WTC11 (cell line): Measurements from ENCODE around the gene BABAM2. TPM values are rescaled to one million over a fixed set of nuclear protein-coding genes. Genes with fewer than 3 reads are reported as not detected.

ENCODE experiments used
- ATAC-seq: fragments of 200-7000 bp; cut with Tn5 transposase; 2 replicates; pipeline ENCODE4 v1.10.0; 2021; ENCODE audit warnings: mild to moderate bottlenecking, moderate library complexity
- CTCF ChIA-PET: fragments of 300-600 bp; sonication (Branson Sonifier 250); formaldehyde crosslinking; loops from one replicate; lab custom pipeline; 2021; ENCODE audit warnings: antibody characterized with exemption; lab: Charles Lee
- POLR2A ChIA-PET: fragments of 350-600 bp; sonication (Branson Sonifier 250); formaldehyde crosslinking; loops from one replicate; lab custom pipeline; 2021; ENCODE audit warnings: antibody characterized with exemption; lab: Charles Lee
- DNase-seq: peaks from one replicate; pipeline ENCODE4 v3.0.0; 2021; ENCODE audit warnings: low spot score
- H3K27ac Mint-ChIP-seq: 2 replicates; pipeline ENCODE4 v1.8.0; 2021; ENCODE audit warnings: mixed read lengths
- H3K27me3 Mint-ChIP-seq: 2 replicates; pipeline ENCODE4 v1.8.0; 2021; ENCODE audit warnings: low read depth, mild to moderate bottlenecking, moderate library complexity, mixed read lengths
- H3K36me3 Mint-ChIP-seq: 2 replicates; pipeline ENCODE4 v1.8.0; 2021; ENCODE audit warnings: mixed read lengths
- H3K4me1 Mint-ChIP-seq: 2 replicates; pipeline ENCODE4 v1.8.0; 2022; ENCODE audit warnings: mixed read lengths
- H3K4me3 Mint-ChIP-seq: 2 replicates; pipeline ENCODE4 v1.8.0; 2021; ENCODE audit warnings: mild to moderate bottlenecking, moderate library complexity, mixed read lengths
- H3K9me3 Mint-ChIP-seq: 2 replicates; pipeline ENCODE4 v1.8.0; 2021; ENCODE audit warnings: mixed read lengths
- CBFB ChIP-seq: sonication (generic); formaldehyde crosslinking; IDR thresholded peaks from 2 replicates; pipeline ENCODE4 v1.8.1; 2022; ENCODE audit warnings: mild to moderate bottlenecking, low read depth, missing genetic modification reagents
- CREB1 ChIP-seq: sonication (generic); formaldehyde crosslinking; IDR thresholded peaks from 2 replicates; pipeline ENCODE4 v1.8.0; 2023; ENCODE audit warnings: mild to moderate bottlenecking, missing genetic modification reagents
- ELF4 ChIP-seq: sonication (generic); formaldehyde crosslinking; IDR thresholded peaks from 2 replicates; pipeline ENCODE4 v1.8.1; 2022; ENCODE audit warnings: low read depth, mild to moderate bottlenecking, moderate library complexity, missing genetic modification reagents
- EMX1 ChIP-seq: fragments of 250-450 bp; sonication (Bioruptor Pico); IDR thresholded peaks from 2 replicates; pipeline ENCODE4 v1.8.0; 2021; ENCODE audit warnings: mild to moderate bottlenecking
- ETV6 ChIP-seq: sonication (generic); formaldehyde crosslinking; IDR thresholded peaks from 2 replicates; pipeline ENCODE4 v1.8.1; 2022; ENCODE audit warnings: mild to moderate bottlenecking, missing genetic modification reagents
- FOXJ3 ChIP-seq: sonication (generic); formaldehyde crosslinking; IDR thresholded peaks from 2 replicates; pipeline ENCODE4 v1.9.0; 2021; ENCODE audit warnings: missing genetic modification reagents, mild to moderate bottlenecking, borderline replicate concordance
- GABPB1 ChIP-seq: sonication (generic); formaldehyde crosslinking; IDR thresholded peaks from 2 replicates; pipeline ENCODE4 v1.8.1; 2023; ENCODE audit warnings: mild to moderate bottlenecking, missing genetic modification reagents
- HMGA2 ChIP-seq: fragments of 250-450 bp; sonication (Bioruptor Pico); IDR thresholded peaks from 2 replicates; pipeline ENCODE4 v1.4.0; 2021; ENCODE audit warnings: mild to moderate bottlenecking, moderate library complexity
- PRRX2 ChIP-seq: fragments of 250-450 bp; sonication (Bioruptor Pico); IDR thresholded peaks from 2 replicates; pipeline ENCODE4 v1.8.0; 2021; ENCODE audit warnings: mild to moderate bottlenecking
- TEAD4 ChIP-seq: sonication (generic); formaldehyde crosslinking; IDR thresholded peaks from 2 replicates; pipeline ENCODE4 v1.8.0; 2022; ENCODE audit warnings: mild to moderate bottlenecking, missing genetic modification reagents
- ZNF121 ChIP-seq: sonication (generic); formaldehyde crosslinking; IDR thresholded peaks from 2 replicates; pipeline ENCODE4 v1.8.0; 2023; ENCODE audit warnings: missing genetic modification reagents
- ZNF219 ChIP-seq: sonication (generic); formaldehyde crosslinking; IDR thresholded peaks from 2 replicates; pipeline ENCODE4 v1.8.0; 2023; ENCODE audit warnings: missing genetic modification reagents, mild to moderate bottlenecking, borderline replicate concordance
- ZNF671 ChIP-seq: fragments of 250-450 bp; sonication (Bioruptor Pico); IDR thresholded peaks from 2 replicates; pipeline ENCODE4 v1.8.0; 2021; ENCODE audit warnings: mild to moderate bottlenecking
- total RNA-seq: library from RNA; stranded (reverse); gene quantifications from 3 replicates; pipeline ENCODE4 v1.2.3, GENCODE V29; 2021
- TF ChIP-seq, protein P1 (sequence below): sonication (generic); formaldehyde crosslinking; conservative IDR thresholded peaks from 2 replicates; pipeline ENCODE4 v1.8.1; 2023; ENCODE audit warnings: mild to moderate bottlenecking, low read depth, missing genetic modification reagents, moderate library complexity
- TF ChIP-seq, protein P2 (sequence below): sonication (generic); formaldehyde crosslinking; IDR thresholded peaks from 2 replicates; pipeline ENCODE4 v1.8.0; 2022; ENCODE audit warnings: mild to moderate bottlenecking, missing genetic modification reagents
- TF ChIP-seq, protein P3 (sequence below): fragments of 250-450 bp; sonication (Bioruptor Pico); IDR thresholded peaks from 2 replicates; pipeline ENCODE4 v1.8.0; 2021; ENCODE audit warnings: mild to moderate bottlenecking
- TF ChIP-seq, protein P4 (sequence below): sonication (generic); formaldehyde crosslinking; IDR thresholded peaks from 2 replicates; pipeline ENCODE4 v1.8.0; 2022; ENCODE audit warnings: mild to moderate bottlenecking, missing genetic modification reagents
- TF ChIP-seq, protein P5 (sequence below): sonication (generic); formaldehyde crosslinking; IDR thresholded peaks from 2 replicates; pipeline ENCODE4 v1.8.0; 2022; ENCODE audit warnings: mild to moderate bottlenecking, missing genetic modification reagents
- TF ChIP-seq, protein P6 (sequence below): sonication (generic); formaldehyde crosslinking; IDR thresholded peaks from 2 replicates; pipeline ENCODE4 v1.8.0; 2023; ENCODE audit warnings: missing genetic modification reagents
- TF ChIP-seq, protein P7 (sequence below): sonication (generic); formaldehyde crosslinking; IDR thresholded peaks from 2 replicates; pipeline ENCODE4 v1.8.1; 2022; ENCODE audit warnings: low read depth, mild to moderate bottlenecking, moderate library complexity, missing genetic modification reagents, borderline replicate concordance
- TF ChIP-seq, protein P8 (sequence below): fragments of 250-450 bp; sonication (Bioruptor Pico); IDR thresholded peaks from 2 replicates; pipeline ENCODE4 v1.9.0; 2021; ENCODE audit warnings: mild to moderate bottlenecking

BABAM2 gene
- total RNA-seq, 1 experiment from 2014 or later: 16.5 TPM

DNA sequence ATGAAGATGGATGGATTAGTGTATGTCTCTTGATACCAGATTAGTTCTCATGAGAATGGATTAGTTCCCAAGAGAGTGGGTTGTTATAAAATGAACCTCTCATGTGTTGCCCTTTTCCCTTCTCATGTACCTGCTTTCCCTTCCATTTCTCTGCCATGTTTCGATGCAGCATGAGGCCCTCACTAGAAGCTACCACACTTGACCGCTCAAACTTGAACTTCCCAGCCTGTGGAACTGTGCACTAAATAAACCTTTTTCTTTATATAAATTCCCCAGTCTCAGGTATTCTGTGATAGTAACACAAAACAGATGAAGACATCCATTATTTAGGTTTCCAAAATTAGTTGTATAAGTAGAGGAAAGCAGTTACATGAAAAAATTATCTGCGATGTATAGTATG is 73.5 kb downstream of the BABAM2 start:
- ChIA-PET POLR2A (no interaction called here), CTCF (no interaction called here)
- no peak for ATAC-seq

DNA sequence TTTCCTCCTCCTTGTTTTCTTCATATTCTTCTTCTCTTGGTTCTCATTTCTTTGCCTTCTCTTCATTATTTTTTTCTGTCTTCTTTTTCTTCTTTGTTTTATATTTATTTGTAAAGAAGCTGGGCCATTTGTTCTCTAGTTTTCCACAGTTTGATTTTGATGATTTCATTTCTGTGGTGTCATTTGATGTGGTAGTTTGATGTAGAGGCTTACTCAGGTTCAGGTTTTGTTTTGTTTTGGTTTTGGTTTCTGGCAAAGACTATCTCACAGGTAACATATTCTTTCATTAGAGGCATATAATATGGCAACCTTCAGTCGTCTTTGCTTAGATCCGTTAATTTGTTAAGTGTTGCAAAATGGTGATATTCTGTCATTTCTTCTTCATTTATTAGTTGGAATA is 75.3 kb downstream of the BABAM2 start:
- TF ChIP-seq, protein P1, sequence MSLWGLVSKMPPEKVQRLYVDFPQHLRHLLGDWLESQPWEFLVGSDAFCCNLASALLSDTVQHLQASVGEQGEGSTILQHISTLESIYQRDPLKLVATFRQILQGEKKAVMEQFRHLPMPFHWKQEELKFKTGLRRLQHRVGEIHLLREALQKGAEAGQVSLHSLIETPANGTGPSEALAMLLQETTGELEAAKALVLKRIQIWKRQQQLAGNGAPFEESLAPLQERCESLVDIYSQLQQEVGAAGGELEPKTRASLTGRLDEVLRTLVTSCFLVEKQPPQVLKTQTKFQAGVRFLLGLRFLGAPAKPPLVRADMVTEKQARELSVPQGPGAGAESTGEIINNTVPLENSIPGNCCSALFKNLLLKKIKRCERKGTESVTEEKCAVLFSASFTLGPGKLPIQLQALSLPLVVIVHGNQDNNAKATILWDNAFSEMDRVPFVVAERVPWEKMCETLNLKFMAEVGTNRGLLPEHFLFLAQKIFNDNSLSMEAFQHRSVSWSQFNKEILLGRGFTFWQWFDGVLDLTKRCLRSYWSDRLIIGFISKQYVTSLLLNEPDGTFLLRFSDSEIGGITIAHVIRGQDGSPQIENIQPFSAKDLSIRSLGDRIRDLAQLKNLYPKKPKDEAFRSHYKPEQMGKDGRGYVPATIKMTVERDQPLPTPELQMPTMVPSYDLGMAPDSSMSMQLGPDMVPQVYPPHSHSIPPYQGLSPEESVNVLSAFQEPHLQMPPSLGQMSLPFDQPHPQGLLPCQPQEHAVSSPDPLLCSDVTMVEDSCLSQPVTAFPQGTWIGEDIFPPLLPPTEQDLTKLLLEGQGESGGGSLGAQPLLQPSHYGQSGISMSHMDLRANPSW (CRISPR knock-in tag): no peak
- no peak for TF ChIP-seq GABPB1
- TF ChIP-seq, protein P2, sequence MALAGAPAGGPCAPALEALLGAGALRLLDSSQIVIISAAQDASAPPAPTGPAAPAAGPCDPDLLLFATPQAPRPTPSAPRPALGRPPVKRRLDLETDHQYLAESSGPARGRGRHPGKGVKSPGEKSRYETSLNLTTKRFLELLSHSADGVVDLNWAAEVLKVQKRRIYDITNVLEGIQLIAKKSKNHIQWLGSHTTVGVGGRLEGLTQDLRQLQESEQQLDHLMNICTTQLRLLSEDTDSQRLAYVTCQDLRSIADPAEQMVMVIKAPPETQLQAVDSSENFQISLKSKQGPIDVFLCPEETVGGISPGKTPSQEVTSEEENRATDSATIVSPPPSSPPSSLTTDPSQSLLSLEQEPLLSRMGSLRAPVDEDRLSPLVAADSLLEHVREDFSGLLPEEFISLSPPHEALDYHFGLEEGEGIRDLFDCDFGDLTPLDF: no peak
- TF ChIP-seq PRRX2 (CRISPR knock-in tag): no peak
- no peak for TF ChIP-seq EMX1 (CRISPR knock-in tag)
- TF ChIP-seq ELF4 (CRISPR knock-in tag): no peak
- no peak for TF ChIP-seq ETV6
- TF ChIP-seq, protein P3, sequence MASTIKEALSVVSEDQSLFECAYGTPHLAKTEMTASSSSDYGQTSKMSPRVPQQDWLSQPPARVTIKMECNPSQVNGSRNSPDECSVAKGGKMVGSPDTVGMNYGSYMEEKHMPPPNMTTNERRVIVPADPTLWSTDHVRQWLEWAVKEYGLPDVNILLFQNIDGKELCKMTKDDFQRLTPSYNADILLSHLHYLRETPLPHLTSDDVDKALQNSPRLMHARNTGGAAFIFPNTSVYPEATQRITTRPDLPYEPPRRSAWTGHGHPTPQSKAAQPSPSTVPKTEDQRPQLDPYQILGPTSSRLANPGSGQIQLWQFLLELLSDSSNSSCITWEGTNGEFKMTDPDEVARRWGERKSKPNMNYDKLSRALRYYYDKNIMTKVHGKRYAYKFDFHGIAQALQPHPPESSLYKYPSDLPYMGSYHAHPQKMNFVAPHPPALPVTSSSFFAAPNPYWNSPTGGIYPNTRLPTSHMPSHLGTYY: no peak
- TF ChIP-seq, protein P4, sequence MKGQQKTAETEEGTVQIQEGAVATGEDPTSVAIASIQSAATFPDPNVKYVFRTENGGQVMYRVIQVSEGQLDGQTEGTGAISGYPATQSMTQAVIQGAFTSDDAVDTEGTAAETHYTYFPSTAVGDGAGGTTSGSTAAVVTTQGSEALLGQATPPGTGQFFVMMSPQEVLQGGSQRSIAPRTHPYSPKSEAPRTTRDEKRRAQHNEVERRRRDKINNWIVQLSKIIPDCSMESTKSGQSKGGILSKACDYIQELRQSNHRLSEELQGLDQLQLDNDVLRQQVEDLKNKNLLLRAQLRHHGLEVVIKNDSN (CRISPR knock-in tag): no peak
- no peak for TF ChIP-seq ZNF671 (CRISPR knock-in tag)
- Mint-ChIP-seq H3K27me3 (peaks cover 4% of the 10 kb centered on the region; the same call in 1 of the 2 replicates), H3K4me1 (no peaks in the 10 kb centered on the region), H3K4me3 (no peak overlapping the region), H3K36me3 (peaks cover 22% of the 10 kb centered on the region), H3K9me3 (peaks cover 29% of the 10 kb centered on the region), H3K27ac (no peak overlapping the region)
- ChIA-PET CTCF (no interaction called here), POLR2A (no interaction called here)
- ATAC-seq (no peak), DNase-seq (no peak)

More for the DNA sequence above, 73.5 kb downstream of the BABAM2 start:
- H3K36me3 Mint-ChIP-seq: peaks cover 21% of the 10 kb centered on the region
- DNase-seq: no peak
- H3K27ac Mint-ChIP-seq: no peak overlapping the region
- TF ChIP-seq, protein P5, sequence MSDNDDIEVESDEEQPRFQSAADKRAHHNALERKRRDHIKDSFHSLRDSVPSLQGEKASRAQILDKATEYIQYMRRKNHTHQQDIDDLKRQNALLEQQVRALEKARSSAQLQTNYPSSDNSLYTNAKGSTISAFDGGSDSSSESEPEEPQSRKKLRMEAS: no peak
- TF ChIP-seq HMGA2 (CRISPR knock-in tag): no peak
- no peak for TF ChIP-seq CBFB
- no peak for TF ChIP-seq ZNF219 (CRISPR knock-in tag)
- TF ChIP-seq, protein P6, sequence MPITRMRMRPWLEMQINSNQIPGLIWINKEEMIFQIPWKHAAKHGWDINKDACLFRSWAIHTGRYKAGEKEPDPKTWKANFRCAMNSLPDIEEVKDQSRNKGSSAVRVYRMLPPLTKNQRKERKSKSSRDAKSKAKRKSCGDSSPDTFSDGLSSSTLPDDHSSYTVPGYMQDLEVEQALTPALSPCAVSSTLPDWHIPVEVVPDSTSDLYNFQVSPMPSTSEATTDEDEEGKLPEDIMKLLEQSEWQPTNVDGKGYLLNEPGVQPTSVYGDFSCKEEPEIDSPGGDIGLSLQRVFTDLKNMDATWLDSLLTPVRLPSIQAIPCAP (CRISPR knock-in tag): no peak
- no peak for TF ChIP-seq TEAD4
- TF ChIP-seq FOXJ3 (CRISPR knock-in tag): no peak
- TF ChIP-seq, protein P7, sequence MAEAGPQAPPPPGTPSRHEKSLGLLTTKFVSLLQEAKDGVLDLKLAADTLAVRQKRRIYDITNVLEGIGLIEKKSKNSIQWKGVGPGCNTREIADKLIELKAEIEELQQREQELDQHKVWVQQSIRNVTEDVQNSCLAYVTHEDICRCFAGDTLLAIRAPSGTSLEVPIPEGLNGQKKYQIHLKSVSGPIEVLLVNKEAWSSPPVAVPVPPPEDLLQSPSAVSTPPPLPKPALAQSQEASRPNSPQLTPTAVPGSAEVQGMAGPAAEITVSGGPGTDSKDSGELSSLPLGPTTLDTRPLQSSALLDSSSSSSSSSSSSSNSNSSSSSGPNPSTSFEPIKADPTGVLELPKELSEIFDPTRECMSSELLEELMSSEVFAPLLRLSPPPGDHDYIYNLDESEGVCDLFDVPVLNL (CRISPR knock-in tag): no peak
- no peak for TF ChIP-seq ZNF121 (CRISPR knock-in tag)
- TF ChIP-seq CREB1 (CRISPR knock-in tag): no peak
- TF ChIP-seq, protein P8, sequence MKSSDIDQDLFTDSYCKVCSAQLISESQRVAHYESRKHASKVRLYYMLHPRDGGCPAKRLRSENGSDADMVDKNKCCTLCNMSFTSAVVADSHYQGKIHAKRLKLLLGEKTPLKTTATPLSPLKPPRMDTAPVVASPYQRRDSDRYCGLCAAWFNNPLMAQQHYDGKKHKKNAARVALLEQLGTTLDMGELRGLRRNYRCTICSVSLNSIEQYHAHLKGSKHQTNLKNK (CRISPR knock-in tag): no peak
- H3K4me1 Mint-ChIP-seq: no peaks in the 10 kb centered on the region
- peaks cover 3% of the 10 kb centered on the region; the same call in 1 of the 2 replicates for H3K27me3 Mint-ChIP-seq
- H3K9me3 Mint-ChIP-seq: peaks cover 24% of the 10 kb centered on the region
- H3K4me3 Mint-ChIP-seq: no peak overlapping the region
